Testis (tissue), 3 donors: Measurements from ENCODE around the gene LRPAP1. TPM values are rescaled to one million over a fixed set of nuclear protein-coding genes. Genes with fewer than 3 reads are reported as not detected.

Experiments
- DNase-seq: peaks from one replicate; pipeline ENCODE4 v3.0.0-alpha.2; 2019
- H3K27ac ChIP-seq, 2 donors: fragments of 200-600 bp; sonication (generic); one replicate each; pipeline ENCODE4 v1.5.1; 2019
- H3K27me3 ChIP-seq: fragments of 200-600 bp; sonication (generic); one replicate; pipeline ENCODE4 v1.5.1; 2019
- H3K36me3 ChIP-seq: fragments of 200-600 bp; sonication (generic); one replicate; pipeline ENCODE4 v1.5.1; 2017; ENCODE audit warnings: low read depth; ENCODE audit errors: missing control alignments
- H3K4me1 ChIP-seq: fragments of 200-600 bp; sonication (generic); one replicate; pipeline ENCODE4 v1.5.1; 2019
- H3K4me3 ChIP-seq, 2 donors: fragments of 200-600 bp; sonication (generic); one replicate each; pipeline ENCODE4 v1.5.1; 2017 to 2019
- H3K9me3 ChIP-seq: fragments of 200-600 bp; sonication (generic); one replicate; pipeline ENCODE4 v1.5.1; 2017
- POLR2A ChIP-seq: fragments of 450-650 bp; IDR thresholded peaks from one replicate; pipeline ENCODE4 v1.6.1; 2017; ENCODE audit warnings: antibody characterized with exemption, mild to moderate bottlenecking, moderate library complexity
- WGBS, 2 donors: methylation state at CpG; one replicate each; pipeline ENCODE4 v1.1.5; 2018; 5-methylcytosine and 5-hydroxymethylcytosine counted together
- intact Hi-C: fragments of 100-400 bp; cut with DNase I; formaldehyde crosslinking; loops from one replicate; pipeline ENCODE4 v1.15.1; 2023; ENCODE audit warnings: low total_unique reads
- polyA plus RNA-seq: library from polyadenylated mRNA; stranded (reverse); fragments of 350-450 nt; fragmentation: Illumina TruSeq; extraction: RNeasy Lipid Tissue Mini Kit (QIAGEN cat#74804); gene quantifications from one replicate; pipeline ENCODE4 v1.2.3, GENCODE V29; 2014; ENCODE audit warnings: low read depth, low replicate concordance; ENCODE audit not compliant: insufficient read depth
- total RNA-seq, 2 donors: library from RNA; depleted of rRNA; stranded (reverse); fragments of >200 nt; gene quantifications; one replicate each; pipeline ENCODE4 v1.2.3, GENCODE V29; 2016
- TF ChIP-seq, protein P1 (sequence below), 3 experiments: fragments of 450-650 bp in 2 of 3; fragments of 200-600 bp in 1 of 3; sonication (generic) in 1 of 3; IDR thresholded peaks; one replicate each; pipeline ENCODE4 v1.5.1; 2016 to 2019; ENCODE audit warnings: antibody characterized with exemption in 3 of 3, mild to moderate bottlenecking in 2 of 3, moderate library complexity in 1 of 3

LRPAP1 gene
- total and polyA plus RNA-seq, 3 donors from 2014 or later: 179 to 337 (median 279) TPM

GRCh38 chr4:3472411-3473141 is 59.6 kb downstream of the LRPAP1 start:
- Histone ChIP-seq H3K4me1 (peaks cover 4% of the 10 kb centered on the region), H3K9me3 (no peaks in the 10 kb centered on the region), H3K27me3 (no peaks in the 10 kb centered on the region), H3K36me3 (no peaks in the 10 kb centered on the region), H3K4me3 (no peak overlapping the region), H3K27ac (no peak overlapping the region)
- intact Hi-C loops: no loop called here
- TF ChIP-seq, protein P1, sequence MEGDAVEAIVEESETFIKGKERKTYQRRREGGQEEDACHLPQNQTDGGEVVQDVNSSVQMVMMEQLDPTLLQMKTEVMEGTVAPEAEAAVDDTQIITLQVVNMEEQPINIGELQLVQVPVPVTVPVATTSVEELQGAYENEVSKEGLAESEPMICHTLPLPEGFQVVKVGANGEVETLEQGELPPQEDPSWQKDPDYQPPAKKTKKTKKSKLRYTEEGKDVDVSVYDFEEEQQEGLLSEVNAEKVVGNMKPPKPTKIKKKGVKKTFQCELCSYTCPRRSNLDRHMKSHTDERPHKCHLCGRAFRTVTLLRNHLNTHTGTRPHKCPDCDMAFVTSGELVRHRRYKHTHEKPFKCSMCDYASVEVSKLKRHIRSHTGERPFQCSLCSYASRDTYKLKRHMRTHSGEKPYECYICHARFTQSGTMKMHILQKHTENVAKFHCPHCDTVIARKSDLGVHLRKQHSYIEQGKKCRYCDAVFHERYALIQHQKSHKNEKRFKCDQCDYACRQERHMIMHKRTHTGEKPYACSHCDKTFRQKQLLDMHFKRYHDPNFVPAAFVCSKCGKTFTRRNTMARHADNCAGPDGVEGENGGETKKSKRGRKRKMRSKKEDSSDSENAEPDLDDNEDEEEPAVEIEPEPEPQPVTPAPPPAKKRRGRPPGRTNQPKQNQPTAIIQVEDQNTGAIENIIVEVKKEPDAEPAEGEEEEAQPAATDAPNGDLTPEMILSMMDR (IDR thresholded peaks at IDR 0.05): no peak
- TF ChIP-seq POLR2A: no peak
- 89 to 92% methylated on average over 24 to 27 of the region's 27 CpGs for WGBS, 2 donors
- no peak for DNase-seq

DNA sequence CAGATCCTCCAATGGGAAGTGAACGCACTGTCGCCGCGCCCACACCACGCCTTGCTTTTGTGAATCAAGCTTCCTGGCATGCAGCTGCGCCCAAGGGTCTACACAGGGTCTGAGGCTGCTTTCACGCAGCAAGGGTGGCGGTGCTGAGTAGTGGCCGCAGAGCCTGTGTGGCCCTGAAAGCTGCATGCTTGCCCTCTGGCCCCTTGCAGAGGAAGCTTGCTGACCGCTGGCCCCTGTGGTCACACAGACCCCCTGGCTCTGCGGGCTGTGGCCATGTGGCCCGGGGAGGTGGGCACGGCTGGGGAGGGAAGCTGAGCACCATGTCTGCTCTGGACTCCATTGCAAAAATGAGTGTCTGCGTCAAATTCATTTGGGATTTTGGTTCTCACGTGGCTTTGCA is 60.3 kb downstream of the LRPAP1 start:
- intact Hi-C loops: no loop called here
- H3K27me3 ChIP-seq: no peaks in the 10 kb centered on the region
- 86 to 93% methylated on average over 12 to 15 of the region's 15 CpGs for WGBS, 2 donors
- peaks cover 11% of the 10 kb centered on the region for H3K4me1 ChIP-seq
- no peak overlapping the region for H3K27ac ChIP-seq
- DNase-seq: no peak
- H3K4me3 ChIP-seq: no peak overlapping the region
- H3K36me3 ChIP-seq: no peaks in the 10 kb centered on the region
- no peak for TF ChIP-seq POLR2A
- TF ChIP-seq, protein P1 (IDR thresholded peaks at IDR 0.05): no peak
- no peaks in the 10 kb centered on the region for H3K9me3 ChIP-seq

DNA sequence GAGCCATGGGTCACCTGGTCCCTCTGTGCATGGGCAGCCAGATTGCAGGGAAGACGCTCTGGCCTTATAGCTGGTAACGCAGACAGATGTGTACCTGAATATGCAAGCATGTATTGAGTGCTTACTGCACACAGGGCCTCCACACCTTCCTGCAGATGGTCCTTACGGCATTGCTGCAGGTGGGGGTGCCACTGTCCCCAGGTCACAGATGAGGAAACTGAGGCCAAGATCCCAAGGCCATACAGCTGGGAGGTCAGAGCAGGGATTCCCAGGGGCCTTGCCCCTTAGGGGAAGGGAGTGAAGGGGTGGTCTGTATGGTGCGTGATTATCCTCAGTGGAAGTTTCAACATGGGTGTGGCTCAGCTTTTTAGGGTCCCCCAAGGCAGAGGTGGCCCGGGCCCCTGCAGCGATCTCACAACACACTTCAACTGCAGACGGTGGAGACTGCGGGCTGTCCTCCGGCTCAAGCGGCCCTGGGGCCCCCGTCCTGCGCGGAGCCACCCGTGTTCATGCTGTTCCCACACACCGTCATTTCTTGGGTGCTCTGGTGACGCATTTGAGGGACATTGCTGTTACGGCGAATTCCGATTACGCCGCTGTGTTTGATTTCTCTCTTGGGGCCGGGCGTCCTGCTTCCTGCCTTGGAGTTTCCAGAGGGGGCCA is 61.0 kb downstream of the LRPAP1 start:
- no peaks in the 10 kb centered on the region for H3K27me3 ChIP-seq
- H3K36me3 ChIP-seq: no peaks in the 10 kb centered on the region
- 96 to 97% methylated on average over 19 to 23 of the region's 23 CpGs for WGBS, 2 donors
- intact Hi-C loops: no loop called here
- H3K9me3 ChIP-seq: no peaks in the 10 kb centered on the region
- peaks cover 16% of the 10 kb centered on the region for H3K4me1 ChIP-seq
- no peak overlapping the region for H3K27ac ChIP-seq
- DNase-seq: no peak
- no peak for TF ChIP-seq POLR2A
- TF ChIP-seq, protein P1 (IDR thresholded peaks at IDR 0.05): no peak
- no peak overlapping the region for H3K4me3 ChIP-seq

- Histone ChIP-seq H3K27ac (no peak overlapping the region), H3K36me3 (no peaks in the 10 kb centered on the region), H3K4me3 (no peak overlapping the region), H3K27me3 (no peaks in the 10 kb centered on the region), H3K9me3 (no peaks in the 10 kb centered on the region), H3K4me1 (peaks cover 18% of the 10 kb centered on the region)
- no peak for DNase-seq
- intact Hi-C loops: no loop called here
- TF ChIP-seq, protein P1 (IDR thresholded peaks at IDR 0.05): no peak
- no peak for TF ChIP-seq POLR2A
- 82 to 90% methylated on average over 25 of the region's 25 CpGs for WGBS, 2 donors
Measured at GRCh38 chr4:3470244-3471097, 61.8 kb downstream of the LRPAP1 start.
